HG03175 (cell line): ENCODE results near the gene ZNF688.

Source experiments
- ATAC-seq: cut with Tn5 transposase; IDR thresholded peaks from one replicate; pipeline ENCODE4 v1.9.1; 2021; ENCODE audit warnings: mild to moderate bottlenecking, moderate library complexity; ENCODE audit not compliant: unreplicated experiment

ZNF688 gene

GRCh38 chr16:30585400-30586191 lies 14.1 kb upstream of the ZNF688 start, which contains the start of gene ZNF785:
Gene ZNF785, minus strand, starts transcription at chr16:30585697. Its CDS starts 86 bp downstream, at chr16:30585611.
- peak; percentile 93 for ATAC-seq

- ATAC-seq: peak; percentile 37
Measured at GRCh38 chr16:30585022-30585399, 13.5 kb upstream of the ZNF688 start.

- ATAC-seq: no peak
Measured at GRCh38 chr16:30582611-30583340, 11.3 kb upstream of the ZNF688 start.

- no peak for ATAC-seq
Measured at GRCh38 chr16:30581457-30581856, 9.9 kb upstream of the ZNF688 start.

- ATAC-seq: no peak
Measured at GRCh38 chr16:30574678-30575077, 3.2 kb upstream of the ZNF688 start.

- no peak for ATAC-seq
Measured at GRCh38 chr16:30570636-30571444, 674 bp downstream of the ZNF688 start.

- ATAC-seq: no peak
Measured at GRCh38 chr16:30569746-30570635, 1.5 kb downstream of the ZNF688 start.

- no peak for ATAC-seq
Measured at GRCh38 chr16:30569281-30569680, 2.2 kb downstream of the ZNF688 start.

GRCh38 chr16:30567991-30568638 lies 3.4 kb downstream of the ZNF688 start:
- peak; percentile 37 for ATAC-seq

GRCh38 chr16:30567160-30567990 lies 4.1 kb downstream of the ZNF688 start:
- no peak for ATAC-seq

- ATAC-seq: no peak
Measured at GRCh38 chr16:30566531-30566930, 5.0 kb downstream of the ZNF688 start.

GRCh38 chr16:30565984-30566383 lies 5.5 kb downstream of the ZNF688 start:
- ATAC-seq: no peak

- no peak for ATAC-seq
Measured at GRCh38 chr16:30565526-30565925, 6.0 kb downstream of the ZNF688 start.

- ATAC-seq: no peak
Measured at GRCh38 chr16:30562021-30562420, 9.5 kb downstream of the ZNF688 start.

GRCh38 chr16:30561089-30561816 lies 10.3 kb downstream of the ZNF688 start:
- no peak for ATAC-seq

- no peak for ATAC-seq
Measured at GRCh38 chr16:30559690-30560089, 11.8 kb downstream of the ZNF688 start.

- ATAC-seq: no peak
Measured at GRCh38 chr16:30558789-30559377, 12.6 kb downstream of the ZNF688 start.
